Neural cell (in vitro differentiated cells): ENCODE measurements around the gene SDS. TPM values are rescaled to one million over a fixed set of nuclear protein-coding genes. Genes with fewer than 3 reads are reported as not detected.

ENCODE experiments used
- H2AFZ ChIP-seq: fragments of 200-600, 300-800 bp; sonication (generic), shearing (Covaris generic); 2 replicates; pipeline ENCODE4 v1.6.0; 2014; ENCODE audit warnings: low read depth, mild to moderate bottlenecking, antibody characterized with exemption, low read length, moderate library complexity
- H3F3A ChIP-seq: fragments of 200-600 bp; shearing (Covaris generic); 2 replicates; pipeline ENCODE4 v1.6.1; 2016; ENCODE audit warnings: mild to moderate bottlenecking, moderate library complexity, mixed read lengths, antibody characterized with exemption, low read length; ENCODE audit not compliant: insufficient read depth, poor library complexity, severe bottlenecking
- H3K27ac ChIP-seq: fragments of 200-600, 300-800 bp; sonication (generic), shearing (Covaris generic); 2 replicates; pipeline ENCODE4 v1.5.1; 2014; ENCODE audit warnings: mild to moderate bottlenecking, low read length, moderate library complexity
- H3K27me3 ChIP-seq: fragments of 300-800, 200-600 bp; sonication (generic), shearing (Covaris generic); 2 replicates; pipeline ENCODE4 v1.6.0; 2014; ENCODE audit warnings: mild to moderate bottlenecking, low read depth, low read length, moderate library complexity; ENCODE audit not compliant: insufficient read depth
- H3K36me3 ChIP-seq: fragments of 300-800, 200-600 bp; sonication (generic), shearing (Covaris generic); 2 replicates; pipeline ENCODE4 v1.5.1; 2014; ENCODE audit warnings: mild to moderate bottlenecking, antibody characterized with exemption, low read length, moderate library complexity; ENCODE audit not compliant: insufficient read depth
- H3K4me2 ChIP-seq: fragments of 300-800, 200-600 bp; sonication (generic), shearing (Covaris generic); 2 replicates; pipeline ENCODE4 v1.6.0; 2014; ENCODE audit warnings: mild to moderate bottlenecking, low read length
- H3K4me3 ChIP-seq: fragments of 300-800, 200-600 bp; sonication (generic), shearing (Covaris generic); 2 replicates; pipeline ENCODE4 v1.5.1; 2014; ENCODE audit warnings: mild to moderate bottlenecking, low read length, moderate library complexity
- H3K79me2 ChIP-seq: fragments of 200-600 bp; shearing (Covaris generic); replicated peaks from 2 replicates; pipeline ENCODE4 v1.6.0; 2014; ENCODE audit warnings: mild to moderate bottlenecking, low read length, moderate library complexity; ENCODE audit not compliant: insufficient read depth
- H3K9ac ChIP-seq: fragments of 300-800, 200-600 bp; sonication (generic), shearing (Covaris generic); 2 replicates; pipeline ENCODE4 v1.6.1; 2016; ENCODE audit warnings: mild to moderate bottlenecking, low read length, mixed read lengths
- H3K9me2 ChIP-seq: fragments of 200-600 bp; shearing (Covaris generic); 2 replicates; pipeline ENCODE4 v1.6.1; 2016; ENCODE audit warnings: mild to moderate bottlenecking, low read length, mixed read lengths; ENCODE audit not compliant: insufficient read depth
- H3K9me3 ChIP-seq: fragments of 200-600, 300-800 bp; sonication (generic), shearing (Covaris generic); 2 replicates; pipeline ENCODE4 v1.6.1; 2016; ENCODE audit warnings: mild to moderate bottlenecking, mixed run types, low read length, moderate library complexity, mixed read lengths
- H4K20me1 ChIP-seq: fragments of 200-600 bp; shearing (Covaris generic); 2 replicates; pipeline ENCODE4 v1.6.1; 2016; ENCODE audit warnings: mild to moderate bottlenecking, mixed run types; ENCODE audit not compliant: insufficient read depth
- EP300 ChIP-seq: fragments of 450-650 bp; conservative IDR thresholded peaks from 2 replicates; pipeline ENCODE4 v1.6.1; 2014; ENCODE audit warnings: antibody characterized with exemption, mild to moderate bottlenecking, moderate library complexity; ENCODE audit not compliant: poor library complexity, severe bottlenecking
- EZH2 ChIP-seq: fragments of 200-600, 300-800 bp; shearing (Covaris generic), sonication (generic); IDR thresholded peaks from 2 replicates; pipeline ENCODE4 v1.6.1; 2014; ENCODE audit warnings: antibody characterized with exemption, low read length, borderline replicate concordance, mild to moderate bottlenecking; ENCODE audit not compliant: insufficient read depth, poor library complexity, severe bottlenecking
- MXI1 ChIP-seq: fragments of 450-650 bp; conservative IDR thresholded peaks from 2 replicates; pipeline ENCODE4 v1.6.1; 2014; ENCODE audit warnings: antibody characterized with exemption, mild to moderate bottlenecking; ENCODE audit not compliant: poor library complexity, severe bottlenecking
- POLR2AphosphoS5 ChIP-seq: IDR thresholded peaks from 2 replicates; pipeline ENCODE4 v1.6.1; 2012
- RAD21 ChIP-seq: fragments of 450-650 bp; conservative IDR thresholded peaks from 2 replicates; pipeline ENCODE4 v1.6.1; 2014; ENCODE audit warnings: antibody characterized with exemption, mild to moderate bottlenecking, moderate library complexity
- SMC3 ChIP-seq: fragments of 450-650 bp; conservative IDR thresholded peaks from 2 replicates; pipeline ENCODE4 v1.6.1; 2014; ENCODE audit warnings: antibody characterized with exemption, mild to moderate bottlenecking, moderate library complexity; ENCODE audit not compliant: poor library complexity
- TAF1 ChIP-seq: IDR thresholded peaks from 2 replicates; pipeline ENCODE4 v1.6.1; 2012; ENCODE audit warnings: low read depth
- polyA plus RNA-seq: library from polyadenylated mRNA; depleted of rRNA; stranded (reverse); fragments of >200 nt; gene quantifications from 2 replicates; pipeline ENCODE4 v1.2.3, GENCODE V29; 2014
- TF ChIP-seq, protein P1 (sequence below): fragments of 450-650 bp; IDR thresholded peaks from 2 replicates; pipeline ENCODE4 v1.5.1; 2014; ENCODE audit warnings: antibody characterized with exemption, mild to moderate bottlenecking, moderate library complexity; ENCODE audit not compliant: poor library complexity, severe bottlenecking
- TF ChIP-seq, protein P2 (sequence below): IDR thresholded peaks from 2 replicates; pipeline ENCODE4 v1.6.1; 2012; ENCODE audit warnings: borderline replicate concordance

The SDS gene
- polyA plus RNA-seq, 1 donor from 2014 or later, result not detected

DNA sequence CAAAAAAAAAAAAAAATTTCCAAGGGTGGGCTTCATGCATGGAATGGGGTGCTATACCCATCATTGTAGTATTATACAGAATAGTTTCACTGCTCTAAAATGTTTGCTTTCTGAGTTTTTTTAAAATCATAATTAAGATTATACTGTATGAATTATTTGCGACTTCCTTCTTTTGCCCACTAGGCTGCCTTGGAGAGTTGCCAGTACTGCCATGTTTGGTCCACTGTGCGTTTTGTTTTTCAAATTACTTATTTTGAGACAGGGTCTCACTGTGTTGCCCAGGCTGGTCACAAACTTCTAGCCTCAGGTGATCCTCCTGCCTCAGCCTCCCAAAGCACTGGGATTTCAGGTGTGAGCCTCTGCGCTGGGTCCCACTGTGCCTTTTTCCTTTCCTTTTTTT lies 25.4 kb downstream of the SDS start:
- no peaks in the 10 kb centered on the region for H3F3A ChIP-seq
- H2AFZ ChIP-seq, result no peak overlapping the region
- H3K9me2 ChIP-seq, result no peaks in the 10 kb centered on the region
- no peaks in the 10 kb centered on the region for H4K20me1 ChIP-seq
- H3K27me3 ChIP-seq, result no peaks in the 10 kb centered on the region
- TF ChIP-seq SMC3 (no peak), MXI1 (no peak)
- TF ChIP-seq, protein P1, sequence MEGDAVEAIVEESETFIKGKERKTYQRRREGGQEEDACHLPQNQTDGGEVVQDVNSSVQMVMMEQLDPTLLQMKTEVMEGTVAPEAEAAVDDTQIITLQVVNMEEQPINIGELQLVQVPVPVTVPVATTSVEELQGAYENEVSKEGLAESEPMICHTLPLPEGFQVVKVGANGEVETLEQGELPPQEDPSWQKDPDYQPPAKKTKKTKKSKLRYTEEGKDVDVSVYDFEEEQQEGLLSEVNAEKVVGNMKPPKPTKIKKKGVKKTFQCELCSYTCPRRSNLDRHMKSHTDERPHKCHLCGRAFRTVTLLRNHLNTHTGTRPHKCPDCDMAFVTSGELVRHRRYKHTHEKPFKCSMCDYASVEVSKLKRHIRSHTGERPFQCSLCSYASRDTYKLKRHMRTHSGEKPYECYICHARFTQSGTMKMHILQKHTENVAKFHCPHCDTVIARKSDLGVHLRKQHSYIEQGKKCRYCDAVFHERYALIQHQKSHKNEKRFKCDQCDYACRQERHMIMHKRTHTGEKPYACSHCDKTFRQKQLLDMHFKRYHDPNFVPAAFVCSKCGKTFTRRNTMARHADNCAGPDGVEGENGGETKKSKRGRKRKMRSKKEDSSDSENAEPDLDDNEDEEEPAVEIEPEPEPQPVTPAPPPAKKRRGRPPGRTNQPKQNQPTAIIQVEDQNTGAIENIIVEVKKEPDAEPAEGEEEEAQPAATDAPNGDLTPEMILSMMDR, result no peak
- H3K4me2 ChIP-seq, result no peak overlapping the region
- H3K4me3 ChIP-seq, result no peak overlapping the region
- H3K27ac ChIP-seq, result no peak overlapping the region
- H3K9me3 ChIP-seq, result no peaks in the 10 kb centered on the region
- H3K36me3 ChIP-seq, result no peaks in the 10 kb centered on the region
- H3K9ac ChIP-seq, result no peak overlapping the region
- no peaks in the 10 kb centered on the region for H3K79me2 ChIP-seq

DNA sequence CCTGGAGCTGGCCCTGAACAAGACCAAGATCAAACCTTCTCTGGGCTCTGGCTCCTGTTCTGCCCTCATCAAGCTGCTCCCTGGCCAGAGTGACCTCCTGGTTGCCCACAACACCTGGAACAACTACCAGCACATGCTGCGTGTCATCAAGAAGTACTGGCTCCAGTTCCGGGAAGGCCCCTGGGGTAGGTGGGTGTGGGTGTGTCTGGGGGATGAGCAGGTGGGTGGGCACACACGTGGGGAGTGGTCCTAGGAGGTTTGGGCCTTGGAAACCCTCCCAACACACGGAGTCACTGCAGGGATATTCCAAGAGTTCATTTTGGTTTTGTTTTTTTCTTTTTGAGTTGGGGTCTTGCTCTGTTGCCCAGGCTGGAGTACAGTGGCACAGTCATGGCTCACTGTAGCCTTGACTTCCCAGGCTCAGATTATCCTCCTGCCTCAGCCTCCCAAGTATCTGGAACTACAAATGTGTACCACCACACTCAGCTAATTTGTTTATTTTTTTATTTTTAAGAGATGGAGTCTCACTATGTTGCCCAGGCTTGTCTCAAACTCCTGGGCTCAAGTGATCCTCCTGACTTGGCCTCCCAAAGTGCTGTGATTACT lies 28.8 kb downstream of the SDS start:
- no peaks in the 10 kb centered on the region for H3K9me2 ChIP-seq

More for the DNA sequence above, 28.8 kb downstream of the SDS start:
- no peaks in the 10 kb centered on the region for H3K36me3 ChIP-seq
- no peaks in the 10 kb centered on the region for H4K20me1 ChIP-seq
- no peaks in the 10 kb centered on the region for H3F3A ChIP-seq
- TF ChIP-seq EZH2 (no peak), MXI1 (no peak), RAD21 (no peak), EP300 (no peak), TAF1 (no peak), SMC3 (no peak), POLR2AphosphoS5 (no peak)
- TF ChIP-seq, protein P1, result no peak
- TF ChIP-seq, protein P2, sequence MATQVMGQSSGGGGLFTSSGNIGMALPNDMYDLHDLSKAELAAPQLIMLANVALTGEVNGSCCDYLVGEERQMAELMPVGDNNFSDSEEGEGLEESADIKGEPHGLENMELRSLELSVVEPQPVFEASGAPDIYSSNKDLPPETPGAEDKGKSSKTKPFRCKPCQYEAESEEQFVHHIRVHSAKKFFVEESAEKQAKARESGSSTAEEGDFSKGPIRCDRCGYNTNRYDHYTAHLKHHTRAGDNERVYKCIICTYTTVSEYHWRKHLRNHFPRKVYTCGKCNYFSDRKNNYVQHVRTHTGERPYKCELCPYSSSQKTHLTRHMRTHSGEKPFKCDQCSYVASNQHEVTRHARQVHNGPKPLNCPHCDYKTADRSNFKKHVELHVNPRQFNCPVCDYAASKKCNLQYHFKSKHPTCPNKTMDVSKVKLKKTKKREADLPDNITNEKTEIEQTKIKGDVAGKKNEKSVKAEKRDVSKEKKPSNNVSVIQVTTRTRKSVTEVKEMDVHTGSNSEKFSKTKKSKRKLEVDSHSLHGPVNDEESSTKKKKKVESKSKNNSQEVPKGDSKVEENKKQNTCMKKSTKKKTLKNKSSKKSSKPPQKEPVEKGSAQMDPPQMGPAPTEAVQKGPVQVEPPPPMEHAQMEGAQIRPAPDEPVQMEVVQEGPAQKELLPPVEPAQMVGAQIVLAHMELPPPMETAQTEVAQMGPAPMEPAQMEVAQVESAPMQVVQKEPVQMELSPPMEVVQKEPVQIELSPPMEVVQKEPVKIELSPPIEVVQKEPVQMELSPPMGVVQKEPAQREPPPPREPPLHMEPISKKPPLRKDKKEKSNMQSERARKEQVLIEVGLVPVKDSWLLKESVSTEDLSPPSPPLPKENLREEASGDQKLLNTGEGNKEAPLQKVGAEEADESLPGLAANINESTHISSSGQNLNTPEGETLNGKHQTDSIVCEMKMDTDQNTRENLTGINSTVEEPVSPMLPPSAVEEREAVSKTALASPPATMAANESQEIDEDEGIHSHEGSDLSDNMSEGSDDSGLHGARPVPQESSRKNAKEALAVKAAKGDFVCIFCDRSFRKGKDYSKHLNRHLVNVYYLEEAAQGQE, result no peak
- no peak overlapping the region for H3K4me2 ChIP-seq
- H3K9me3 ChIP-seq, result no peaks in the 10 kb centered on the region
- no peak overlapping the region for H2AFZ ChIP-seq
- H3K79me2 ChIP-seq, result no peaks in the 10 kb centered on the region
- H3K9ac ChIP-seq, result no peak overlapping the region
- H3K27me3 ChIP-seq, result no peaks in the 10 kb centered on the region
- H3K4me3 ChIP-seq, result no peak overlapping the region
- H3K27ac ChIP-seq, result no peak overlapping the region
